ENCODE measurements around the gene KMT2C.
A peak's percentile ranks its signal among the peaks of the same experiment; 100 is the strongest.

The KMT2C gene

DNA sequence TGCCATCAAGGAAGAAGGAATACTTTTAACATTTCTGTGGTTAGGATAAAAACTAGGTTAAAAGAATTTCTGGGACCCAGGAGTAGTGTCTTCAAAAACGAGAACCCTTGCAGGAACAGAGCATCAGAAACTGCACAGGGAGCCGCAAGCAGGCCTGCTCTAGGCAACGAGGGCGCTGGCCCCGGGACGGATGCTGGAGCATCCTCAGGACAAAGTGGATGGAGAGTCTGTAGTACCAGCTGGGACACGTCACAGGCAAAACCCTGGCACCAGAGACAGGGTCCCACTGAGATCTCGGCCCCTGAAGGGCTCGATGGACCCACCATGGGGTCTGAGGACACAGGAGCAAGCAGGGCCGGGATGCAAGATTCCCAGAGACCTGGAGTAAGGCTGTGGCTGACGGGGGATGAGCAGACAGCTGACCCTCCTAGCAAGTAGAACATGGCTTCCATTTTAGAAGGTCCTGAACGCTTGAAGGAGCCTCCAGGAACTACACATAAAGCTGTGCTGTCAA, 303.8 kb downstream of the KMT2C start:
- H3K4me3 ChIP-seq (ENCODE audit: low read length): no peak overlapping the region
- DNase-seq (ENCODE audit: low read depth, low spot score): no peak

DNA sequence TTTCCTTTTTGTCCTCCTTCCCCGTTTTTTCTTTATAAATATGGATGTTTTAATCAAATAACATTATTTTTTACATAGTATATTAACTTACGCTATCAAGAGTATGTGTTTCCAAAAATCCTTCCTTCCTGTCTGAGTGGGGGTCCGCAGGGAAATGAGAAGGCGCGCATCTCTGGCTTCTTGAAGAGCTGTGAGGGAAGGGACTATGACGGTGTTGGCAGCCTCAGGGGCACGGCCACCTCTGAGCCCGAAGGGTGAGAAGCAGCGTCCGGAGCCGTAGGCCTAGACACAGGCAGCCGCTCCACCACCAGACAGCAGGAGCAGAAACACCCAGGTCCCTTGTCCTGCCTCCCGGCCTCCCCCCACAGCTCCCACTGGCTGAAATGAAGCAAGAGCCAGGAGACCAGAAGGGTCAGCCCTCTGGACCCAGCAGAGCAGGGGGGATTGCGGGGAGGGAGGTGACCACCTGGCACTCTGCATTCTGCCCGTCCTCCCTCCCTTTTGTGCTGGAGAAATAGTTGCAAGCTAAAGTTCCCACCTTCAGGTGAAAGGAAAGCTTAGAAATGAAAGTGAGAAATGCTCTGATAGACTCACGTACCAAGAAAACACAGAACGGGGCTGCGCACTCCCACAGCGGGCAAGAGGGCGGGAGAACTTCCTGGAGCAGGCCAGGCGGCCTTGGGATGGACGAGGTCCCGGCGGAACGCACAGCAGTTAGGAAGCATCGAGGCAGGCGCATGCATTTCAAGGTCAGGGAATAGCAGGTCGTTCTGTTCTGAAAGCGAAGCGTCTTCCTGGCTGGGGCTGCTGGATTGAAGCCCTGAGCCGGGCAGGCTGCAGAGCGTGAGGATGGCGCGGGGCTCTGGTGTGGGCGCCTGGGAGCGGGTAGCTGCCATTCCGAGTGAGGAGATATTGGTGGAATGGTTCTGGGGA, 304.9 kb downstream of the KMT2C start:
- no peak for DNase-seq (ENCODE audit: low read depth, low spot score)
- H3K4me3 ChIP-seq (ENCODE audit: low read length): no peak overlapping the region

DNA sequence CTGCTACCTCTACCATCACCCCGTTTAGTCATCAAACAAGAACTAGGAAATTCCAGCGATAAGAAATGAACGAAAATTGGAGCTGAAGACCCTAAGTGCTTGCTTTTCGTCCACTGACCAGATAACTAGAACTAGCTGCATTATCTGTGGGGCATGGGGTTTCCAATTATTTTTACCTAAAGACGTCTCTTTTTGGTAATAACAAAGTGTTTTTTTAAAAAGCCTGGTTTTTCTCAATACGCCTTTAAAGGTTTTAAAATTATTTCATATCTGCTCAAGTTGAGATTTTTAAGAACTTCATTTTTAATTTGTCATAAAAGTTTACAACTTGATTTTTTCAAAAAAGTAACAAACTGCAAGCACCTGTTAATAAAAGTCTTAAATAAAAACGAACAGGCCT, 306.1 kb downstream of the KMT2C start:
- H3K4me3 ChIP-seq (ENCODE audit: low read length): no peak overlapping the region
- no peak for DNase-seq (ENCODE audit: low read depth, low spot score)

DNA sequence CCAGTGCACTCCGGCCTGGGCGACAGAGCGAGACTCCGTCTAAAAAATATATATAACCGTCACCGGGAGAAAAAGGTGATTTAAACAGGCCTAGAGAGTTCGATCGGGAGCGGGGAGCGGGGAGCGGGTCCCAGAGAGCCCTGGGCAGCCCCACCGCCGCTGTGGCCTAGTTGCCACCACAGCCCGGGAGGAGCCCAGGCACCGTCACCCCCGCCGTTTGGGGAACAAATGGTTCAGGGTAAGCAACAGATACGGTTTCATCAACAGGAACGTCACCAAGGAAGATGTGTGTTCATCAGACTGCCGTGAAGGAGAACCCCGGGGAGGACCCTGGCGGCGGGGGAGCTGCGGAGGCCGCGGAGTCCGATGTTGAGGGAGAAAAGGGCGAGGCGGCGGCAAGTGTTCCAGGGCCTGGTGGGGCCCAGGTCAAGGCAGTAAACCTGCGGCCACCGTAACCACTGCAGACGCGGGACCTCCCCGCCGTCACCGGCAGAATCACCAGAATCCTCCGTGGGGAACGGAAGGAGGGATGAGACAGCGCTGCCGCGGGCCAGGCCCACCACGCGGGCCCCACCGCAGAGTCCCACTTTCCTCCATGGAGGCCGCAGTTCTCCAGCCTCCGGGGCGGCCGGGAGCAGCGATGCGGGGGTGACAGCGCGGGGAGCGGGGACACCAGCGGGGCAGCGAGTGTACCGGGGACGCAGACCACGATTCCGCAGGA, 306.9 kb downstream of the KMT2C start:
- no peak overlapping the region for H3K4me3 ChIP-seq (ENCODE audit: low read length)
- no peak for DNase-seq (ENCODE audit: low read depth, low spot score)

DNA sequence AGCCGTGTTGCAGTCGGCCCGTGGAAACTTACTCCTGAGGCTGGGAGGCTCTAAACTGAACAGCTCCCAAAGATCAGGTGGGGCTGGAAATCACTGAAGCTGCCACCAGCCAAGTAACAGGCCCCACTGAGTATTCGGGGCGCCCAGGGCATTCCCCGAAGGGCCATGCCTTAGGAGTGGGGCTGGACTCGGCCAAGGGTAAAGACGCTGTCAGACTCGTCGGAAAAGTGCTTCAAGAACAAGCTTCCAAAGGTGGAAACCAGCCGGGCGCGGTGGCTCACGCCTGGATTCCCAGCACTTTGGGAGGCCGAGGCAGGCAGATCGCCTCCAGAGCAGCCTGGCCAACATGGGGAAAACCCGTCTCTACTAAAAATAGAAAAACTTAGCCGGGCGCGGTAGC, 307.6 kb downstream of the KMT2C start:
- DNase-seq (ENCODE audit: low read depth, low spot score): no peak

DNA sequence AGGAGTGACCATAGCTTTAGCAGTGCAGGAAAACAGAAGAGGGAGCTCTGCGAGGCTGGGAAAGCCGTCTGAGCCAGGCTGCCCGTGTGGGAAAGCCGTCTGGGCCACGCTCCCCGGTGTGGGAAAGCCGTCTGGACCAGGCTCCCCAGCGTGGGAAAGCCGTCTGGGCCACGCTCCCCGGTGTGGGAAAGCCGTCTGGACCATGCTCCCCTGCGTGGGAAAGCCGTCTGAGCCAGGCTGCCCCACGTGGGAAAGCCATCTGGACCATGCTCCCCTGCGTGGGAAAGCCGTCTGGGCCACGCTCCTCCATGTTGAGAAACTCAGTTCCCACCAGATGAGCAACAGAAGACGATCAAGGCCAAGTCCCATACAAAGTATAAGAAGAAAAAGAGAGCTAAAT, 308.6 kb downstream of the KMT2C start:
- DNase-seq (ENCODE audit: low read depth, low spot score): no peak

More for the DNA sequence above, 307.6 kb downstream of the KMT2C start:
- H3K4me3 ChIP-seq (ENCODE audit: low read length): no peak overlapping the region

DNA sequence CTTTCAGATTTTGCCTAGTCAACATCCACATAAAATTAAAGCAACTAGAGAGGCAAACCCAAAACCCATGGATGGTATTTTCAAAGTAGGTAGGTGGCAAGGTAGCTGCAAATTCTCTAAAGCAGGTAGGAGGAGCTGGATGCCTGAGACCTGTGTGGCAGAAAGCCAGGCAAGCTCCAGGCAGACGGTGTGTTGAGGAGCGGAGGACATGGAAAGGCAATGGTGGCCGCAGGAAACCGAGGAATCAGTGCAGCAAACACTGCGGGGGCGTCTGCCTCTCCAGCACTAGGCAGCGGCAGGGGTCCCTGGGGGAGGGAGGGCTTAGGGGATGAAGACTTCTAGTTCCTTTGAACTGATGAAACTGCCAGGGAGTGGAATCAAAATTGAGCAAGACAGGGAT, 309.1 kb downstream of the KMT2C start:
- H3K4me3 ChIP-seq (ENCODE audit: low read length): no peak overlapping the region

More for the DNA sequence above, 308.6 kb downstream of the KMT2C start:
- H3K4me3 ChIP-seq (ENCODE audit: low read length): no peak overlapping the region

DNA sequence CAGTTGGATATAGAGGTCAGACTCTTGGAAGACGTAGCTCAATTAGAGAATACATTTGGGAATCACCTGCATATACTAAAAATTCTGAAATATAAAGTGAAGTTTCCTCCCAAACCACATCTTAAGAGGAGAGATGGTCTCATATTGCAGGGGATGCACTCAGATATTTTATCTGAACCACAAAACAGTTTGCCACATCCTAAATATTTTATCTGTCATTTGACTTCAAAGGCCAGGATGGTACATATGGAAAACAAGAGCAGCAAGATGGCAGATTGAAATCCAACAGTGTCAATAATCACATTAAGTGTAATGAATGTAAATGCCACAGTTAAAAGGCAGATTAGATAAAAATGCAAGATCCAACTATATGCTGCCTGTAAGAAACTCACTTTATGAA, 313.3 kb downstream of the KMT2C start:
- DNase-seq (ENCODE audit: low read depth, low spot score): peak; percentile 57
- no peak overlapping the region for H3K4me3 ChIP-seq (ENCODE audit: low read length)

More for the DNA sequence above, 309.1 kb downstream of the KMT2C start:
- no peak for DNase-seq (ENCODE audit: low read depth, low spot score)

DNA sequence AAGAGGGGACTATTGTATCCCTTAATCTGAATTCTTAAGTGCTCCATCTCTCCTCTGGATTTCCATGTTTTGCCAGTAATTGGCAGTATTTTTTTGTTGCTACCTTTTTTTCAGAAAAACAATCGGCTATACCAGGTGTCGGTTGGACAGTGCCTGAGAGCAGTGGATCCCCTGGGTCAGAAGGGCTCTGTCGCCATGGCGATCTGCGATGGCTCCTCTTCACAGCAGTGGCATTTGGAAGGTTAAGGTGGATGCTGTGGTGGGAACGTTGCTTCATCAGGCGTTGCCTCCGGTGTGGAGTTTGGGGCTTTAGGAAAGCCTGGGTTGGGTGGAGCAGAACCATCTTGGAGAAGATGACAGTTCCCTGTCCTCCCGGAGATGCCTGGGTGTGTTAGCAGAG, 314.4 kb downstream of the KMT2C start:
- DNase-seq (ENCODE audit: low read depth, low spot score): no peak
- no peak overlapping the region for H3K4me3 ChIP-seq (ENCODE audit: low read length)

DNA sequence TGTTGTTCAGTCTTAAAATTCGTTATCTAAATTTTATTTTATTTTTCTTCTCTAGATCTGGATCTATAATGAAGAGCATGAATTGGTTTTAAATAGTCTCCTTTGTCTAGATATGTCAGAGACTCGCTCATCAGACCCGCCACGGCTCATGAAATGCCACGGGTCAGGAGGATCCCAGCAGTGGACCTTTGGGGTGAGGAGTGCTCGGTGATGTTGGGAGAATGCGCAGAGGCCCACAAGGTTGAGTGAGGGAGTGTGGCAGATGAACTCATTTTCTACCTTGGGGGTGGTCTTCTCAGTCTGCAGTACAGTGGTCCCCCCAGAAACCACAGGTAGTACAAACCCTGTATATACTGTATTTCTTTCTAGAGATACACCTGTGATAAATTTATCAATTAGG, 315.0 kb downstream of the KMT2C start:
- DNase-seq (ENCODE audit: low read depth, low spot score): no peak
- H3K4me3 ChIP-seq (ENCODE audit: low read length): no peak overlapping the region

DNA sequence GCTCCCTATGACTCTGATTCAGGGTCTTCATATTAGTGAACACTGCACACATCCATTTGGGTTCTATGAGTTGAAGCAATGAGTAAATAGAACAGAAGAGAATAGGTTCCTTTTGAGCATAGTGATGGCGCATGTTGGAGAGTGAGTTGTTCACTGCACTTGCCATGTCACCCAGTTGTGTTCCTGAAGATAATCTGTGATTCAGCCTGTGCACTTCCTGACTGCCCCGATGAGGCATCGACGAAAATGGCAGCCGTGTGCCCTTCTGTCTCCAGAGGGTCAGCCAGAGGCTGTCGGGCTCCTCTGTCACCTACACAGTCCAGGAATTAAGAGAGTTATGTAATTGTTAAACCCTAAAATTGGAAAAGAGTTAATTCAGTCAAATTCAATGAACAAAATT, 315.6 kb downstream of the KMT2C start:
- H3K4me3 ChIP-seq (ENCODE audit: low read length): no peak overlapping the region
- DNase-seq (ENCODE audit: low read depth, low spot score): no peak

DNA sequence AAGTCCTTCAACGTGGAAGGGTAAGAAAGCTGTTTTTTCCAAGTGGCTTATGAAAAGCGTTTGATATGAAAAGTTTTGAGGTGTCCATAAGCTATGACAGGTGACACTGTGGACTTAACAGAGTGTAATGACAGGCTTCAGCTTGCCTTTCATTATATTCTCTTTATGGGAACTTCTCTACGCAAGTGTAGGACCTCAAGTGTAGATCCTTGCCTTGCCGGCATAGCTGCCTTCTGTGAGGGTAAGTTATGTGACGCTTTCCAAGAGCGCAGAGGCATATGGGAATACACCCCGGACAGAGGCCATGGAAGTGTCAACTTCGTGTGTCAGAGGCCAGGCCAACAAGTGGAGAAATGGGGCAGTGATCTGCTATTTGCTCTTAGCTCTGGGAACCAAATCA, 318.4 kb downstream of the KMT2C start:
- no peak overlapping the region for H3K4me3 ChIP-seq (ENCODE audit: low read length)
- DNase-seq (ENCODE audit: low read depth, low spot score): no peak

DNA sequence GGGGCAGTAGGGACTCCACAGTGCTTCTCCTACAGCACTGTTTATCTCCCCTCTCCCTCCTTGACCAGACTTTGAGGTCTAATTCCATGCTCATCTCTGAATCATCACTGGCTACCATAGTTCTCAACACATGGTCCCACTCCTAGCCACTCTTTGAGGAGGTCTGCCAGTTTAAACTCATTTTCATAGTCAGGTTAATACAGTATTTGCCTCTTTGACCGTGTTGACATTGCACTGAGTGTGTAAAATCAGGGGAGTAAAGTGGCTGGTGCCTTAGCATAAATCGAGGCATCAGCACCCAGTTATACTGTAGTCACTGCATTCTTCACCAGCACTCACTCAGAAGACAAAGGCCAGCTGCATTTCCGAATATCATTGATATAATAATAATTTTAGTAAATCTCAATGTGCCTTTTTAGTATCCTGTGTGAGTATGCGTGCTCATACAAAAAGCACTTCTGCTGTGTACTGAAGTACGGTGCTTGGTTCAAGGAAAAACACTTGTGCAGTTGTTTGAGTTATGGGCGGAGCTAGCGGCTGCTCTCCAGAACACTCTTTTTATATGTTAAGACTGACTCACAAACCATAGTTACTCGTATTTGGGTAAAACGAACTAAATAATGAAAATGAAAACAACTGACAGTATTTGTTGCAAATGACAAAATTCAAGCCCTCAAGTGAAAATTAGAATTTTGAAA, 320.6 kb downstream of the KMT2C start:
- no peak for DNase-seq (ENCODE audit: low read depth, low spot score)
- H3K4me3 ChIP-seq (ENCODE audit: low read length): no peak overlapping the region

DNA sequence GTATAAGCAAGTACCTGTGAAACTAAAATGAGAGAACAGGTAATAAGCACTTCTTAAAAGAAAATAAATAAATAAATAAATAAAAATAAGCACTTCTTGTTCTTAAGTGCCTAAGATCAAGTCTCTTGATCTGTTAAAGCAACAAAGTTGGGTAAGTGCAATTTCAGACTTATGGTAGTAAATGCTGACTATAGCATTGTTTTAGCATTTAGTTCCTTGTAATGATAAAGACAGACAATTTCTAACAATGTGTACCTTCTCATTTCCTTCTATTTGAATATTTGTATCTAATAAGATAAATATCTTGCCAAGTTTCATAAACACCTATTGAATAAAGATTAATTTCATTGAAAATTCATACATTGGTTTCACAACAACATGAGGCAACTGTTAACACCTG, 323.0 kb downstream of the KMT2C start:
- H3K4me3 ChIP-seq (ENCODE audit: low read length): no peak overlapping the region
- no peak for DNase-seq (ENCODE audit: low read depth, low spot score)

DNA sequence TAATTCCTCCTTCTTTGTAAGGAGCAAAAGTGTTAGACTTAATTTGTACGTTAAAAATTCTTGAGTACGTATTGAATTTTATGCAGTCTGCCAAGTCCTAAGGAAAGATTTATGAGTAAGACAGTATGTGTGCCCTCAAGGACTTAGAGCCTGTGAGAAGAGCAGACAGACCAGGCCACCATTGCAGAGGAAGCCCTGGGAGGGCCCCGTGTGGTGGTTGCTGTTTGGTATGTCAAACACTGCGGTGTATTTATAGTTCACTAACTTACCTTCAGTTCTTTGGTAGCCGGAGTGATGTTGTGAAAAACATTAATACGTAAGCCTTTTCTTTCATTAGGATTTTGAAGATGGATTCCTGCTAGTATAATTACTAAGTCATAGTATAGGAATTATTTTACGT, 327.4 kb downstream of the KMT2C start:
- H3K4me3 ChIP-seq (ENCODE audit: low read length): no peak overlapping the region
- DNase-seq (ENCODE audit: low read depth, low spot score): no peak

DNA sequence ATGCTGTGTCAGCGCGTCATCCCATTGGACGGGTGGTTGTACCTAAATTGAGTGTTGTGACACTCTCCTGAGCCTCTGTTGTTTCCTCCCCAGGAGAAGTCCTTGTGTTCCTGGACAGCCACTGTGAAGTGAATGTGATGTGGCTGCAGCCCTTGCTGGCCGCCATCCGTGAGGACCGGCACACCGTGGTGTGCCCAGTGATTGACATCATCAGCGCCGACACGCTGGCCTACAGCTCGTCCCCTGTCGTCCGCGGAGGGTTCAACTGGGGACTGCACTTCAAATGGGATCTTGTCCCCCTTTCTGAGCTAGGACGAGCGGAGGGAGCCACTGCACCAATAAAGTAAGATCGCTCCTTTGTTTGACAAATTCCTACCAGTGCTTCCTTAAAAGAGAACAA, 327.9 kb downstream of the KMT2C start:
- no peak overlapping the region for H3K4me3 ChIP-seq (ENCODE audit: low read length)
- DNase-seq (ENCODE audit: low read depth, low spot score): no peak

DNA sequence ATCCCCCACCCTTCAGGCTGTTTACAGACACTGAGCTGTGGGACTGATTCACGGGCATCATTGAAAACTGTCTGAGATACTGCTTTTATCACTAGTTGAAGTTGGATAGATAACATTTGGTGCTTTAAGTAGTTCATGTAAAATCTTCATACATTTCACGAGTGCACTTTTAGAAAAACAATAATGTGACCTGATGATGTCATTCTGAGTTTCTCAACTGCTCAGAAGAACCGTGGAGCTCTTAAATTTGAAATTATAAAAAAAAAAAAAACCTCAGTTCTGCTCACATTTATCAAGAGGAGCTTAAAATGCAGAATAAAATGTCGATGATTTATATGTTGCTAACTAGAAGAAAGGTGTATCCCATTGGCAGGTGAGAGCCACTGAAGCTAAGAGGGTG, 328.8 kb downstream of the KMT2C start:
- H3K4me3 ChIP-seq (ENCODE audit: low read length): no peak overlapping the region
- no peak for DNase-seq (ENCODE audit: low read depth, low spot score)

DNA sequence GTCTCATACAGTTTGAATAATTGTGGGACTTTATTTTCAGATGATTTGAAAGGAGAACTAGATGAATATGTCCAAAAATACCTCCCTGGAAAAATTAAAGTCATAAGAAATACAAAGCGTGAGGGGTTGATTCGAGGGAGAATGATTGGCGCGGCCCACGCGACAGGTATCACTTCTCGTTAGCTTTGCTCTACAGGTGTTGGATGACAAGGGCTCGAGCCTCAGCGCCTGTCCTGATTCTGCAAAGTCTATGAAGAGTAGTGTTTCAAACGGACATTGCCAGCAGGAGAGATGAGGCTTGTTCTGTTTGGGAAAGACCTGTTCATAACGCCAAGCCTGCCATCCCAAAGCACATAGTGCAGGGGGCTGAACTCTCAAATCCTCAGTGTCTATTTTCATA, 330.6 kb downstream of the KMT2C start:
- H3K4me3 ChIP-seq (ENCODE audit: low read length): no peak overlapping the region
- DNase-seq (ENCODE audit: low read depth, low spot score): no peak

DNA sequence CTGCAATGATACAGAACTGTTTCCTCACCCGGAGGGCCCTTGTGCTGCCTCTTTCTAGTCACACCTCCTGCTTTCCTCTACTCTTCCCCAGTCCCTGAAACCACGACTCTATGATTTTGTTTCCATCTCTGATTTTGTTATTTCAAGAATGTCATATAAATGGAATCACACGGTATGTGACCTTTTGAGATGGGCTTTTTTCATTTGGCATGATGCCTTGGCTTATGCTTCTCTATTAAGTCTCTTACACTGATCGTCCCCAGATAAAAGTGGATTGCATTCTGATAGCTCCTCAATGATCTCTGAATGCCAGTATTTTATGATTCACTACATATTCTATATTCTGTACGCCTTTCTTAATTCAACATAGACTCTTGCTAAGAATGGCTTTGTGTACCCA, 332.1 kb downstream of the KMT2C start:
- H3K4me3 ChIP-seq (ENCODE audit: low read length): no peak overlapping the region
- DNase-seq (ENCODE audit: low read depth, low spot score): no peak

DNA sequence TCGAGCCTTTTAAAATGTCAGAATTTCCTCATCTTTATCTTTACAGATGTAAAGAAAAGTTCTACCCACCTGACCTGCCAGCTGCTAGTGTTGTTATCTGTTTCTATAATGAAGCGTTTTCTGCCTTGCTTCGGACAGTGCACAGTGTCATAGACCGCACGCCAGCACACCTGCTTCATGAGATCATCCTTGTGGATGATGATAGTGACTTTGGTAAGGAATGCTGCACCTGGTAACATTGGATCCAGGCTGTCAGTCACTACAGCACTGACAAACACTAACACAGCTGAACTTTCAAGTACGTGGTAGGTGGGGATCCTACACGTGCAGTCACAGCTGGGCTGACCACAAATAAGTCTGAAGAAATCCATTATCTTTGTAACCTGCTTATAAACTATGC, 332.7 kb downstream of the KMT2C start:
- H3K4me3 ChIP-seq (ENCODE audit: low read length): no peak overlapping the region
- DNase-seq (ENCODE audit: low read depth, low spot score): peak; percentile 25

Data from Jurkat, Clone E6-1 (cell line).